GM12864 (cell line): ENCODE results near the gene AARSD1.
"Not testable (repeated sequence)": the region's sequence is repeated elsewhere in the genome, so short reads cannot be mapped to it uniquely, and the experiment has no call there.

Experiments
- DNase-seq: peaks from one replicate; pipeline ENCODE4 v3.0.0-alpha.2; 2011; ENCODE audit warnings: low read depth
- H3K4me3 ChIP-seq: 2 replicates; pipeline ENCODE4 v1.5.1; 2011; ENCODE audit warnings: mild to moderate bottlenecking, low read depth, low read length, control low read depth
- TF ChIP-seq, protein P1 (sequence below): IDR thresholded peaks from 2 replicates; pipeline ENCODE4 v1.5.1; 2011; ENCODE audit warnings: low read depth, mild to moderate bottlenecking, moderate library complexity, low read length, control low read depth, inconsistent platforms; ENCODE audit errors: missing control alignments

Gene AARSD1

DNA sequence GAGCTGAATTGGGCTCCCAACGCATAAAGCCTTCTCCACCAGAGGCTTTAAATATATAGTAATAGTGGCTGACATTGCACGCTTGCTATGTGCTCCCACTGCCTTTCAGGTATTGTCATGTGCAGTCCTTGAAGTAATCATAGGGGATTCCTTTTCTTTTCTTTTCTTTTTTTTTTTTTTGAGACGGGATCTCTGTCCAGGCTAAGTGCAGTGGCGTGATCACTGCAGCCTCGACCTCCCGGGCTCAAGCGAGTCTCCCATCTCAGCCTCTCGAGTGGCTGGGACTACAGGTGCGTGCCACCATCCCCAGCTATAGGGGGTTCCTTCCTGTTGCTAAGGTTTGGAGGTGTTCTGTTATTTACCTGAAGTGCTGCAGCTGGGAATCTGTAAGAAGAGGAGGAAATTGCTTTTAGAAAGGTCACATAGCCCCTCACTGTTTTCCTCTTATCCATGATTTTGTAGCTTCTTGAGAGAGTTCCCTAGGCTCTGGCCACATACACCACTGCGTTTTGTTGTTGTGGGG, 34.8 kb upstream of the AARSD1 start:
- TF ChIP-seq, protein P1, sequence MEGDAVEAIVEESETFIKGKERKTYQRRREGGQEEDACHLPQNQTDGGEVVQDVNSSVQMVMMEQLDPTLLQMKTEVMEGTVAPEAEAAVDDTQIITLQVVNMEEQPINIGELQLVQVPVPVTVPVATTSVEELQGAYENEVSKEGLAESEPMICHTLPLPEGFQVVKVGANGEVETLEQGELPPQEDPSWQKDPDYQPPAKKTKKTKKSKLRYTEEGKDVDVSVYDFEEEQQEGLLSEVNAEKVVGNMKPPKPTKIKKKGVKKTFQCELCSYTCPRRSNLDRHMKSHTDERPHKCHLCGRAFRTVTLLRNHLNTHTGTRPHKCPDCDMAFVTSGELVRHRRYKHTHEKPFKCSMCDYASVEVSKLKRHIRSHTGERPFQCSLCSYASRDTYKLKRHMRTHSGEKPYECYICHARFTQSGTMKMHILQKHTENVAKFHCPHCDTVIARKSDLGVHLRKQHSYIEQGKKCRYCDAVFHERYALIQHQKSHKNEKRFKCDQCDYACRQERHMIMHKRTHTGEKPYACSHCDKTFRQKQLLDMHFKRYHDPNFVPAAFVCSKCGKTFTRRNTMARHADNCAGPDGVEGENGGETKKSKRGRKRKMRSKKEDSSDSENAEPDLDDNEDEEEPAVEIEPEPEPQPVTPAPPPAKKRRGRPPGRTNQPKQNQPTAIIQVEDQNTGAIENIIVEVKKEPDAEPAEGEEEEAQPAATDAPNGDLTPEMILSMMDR, result no peak
- H3K4me3 ChIP-seq, result peak overlapping the region; percentile 80
- no peak for DNase-seq

DNA sequence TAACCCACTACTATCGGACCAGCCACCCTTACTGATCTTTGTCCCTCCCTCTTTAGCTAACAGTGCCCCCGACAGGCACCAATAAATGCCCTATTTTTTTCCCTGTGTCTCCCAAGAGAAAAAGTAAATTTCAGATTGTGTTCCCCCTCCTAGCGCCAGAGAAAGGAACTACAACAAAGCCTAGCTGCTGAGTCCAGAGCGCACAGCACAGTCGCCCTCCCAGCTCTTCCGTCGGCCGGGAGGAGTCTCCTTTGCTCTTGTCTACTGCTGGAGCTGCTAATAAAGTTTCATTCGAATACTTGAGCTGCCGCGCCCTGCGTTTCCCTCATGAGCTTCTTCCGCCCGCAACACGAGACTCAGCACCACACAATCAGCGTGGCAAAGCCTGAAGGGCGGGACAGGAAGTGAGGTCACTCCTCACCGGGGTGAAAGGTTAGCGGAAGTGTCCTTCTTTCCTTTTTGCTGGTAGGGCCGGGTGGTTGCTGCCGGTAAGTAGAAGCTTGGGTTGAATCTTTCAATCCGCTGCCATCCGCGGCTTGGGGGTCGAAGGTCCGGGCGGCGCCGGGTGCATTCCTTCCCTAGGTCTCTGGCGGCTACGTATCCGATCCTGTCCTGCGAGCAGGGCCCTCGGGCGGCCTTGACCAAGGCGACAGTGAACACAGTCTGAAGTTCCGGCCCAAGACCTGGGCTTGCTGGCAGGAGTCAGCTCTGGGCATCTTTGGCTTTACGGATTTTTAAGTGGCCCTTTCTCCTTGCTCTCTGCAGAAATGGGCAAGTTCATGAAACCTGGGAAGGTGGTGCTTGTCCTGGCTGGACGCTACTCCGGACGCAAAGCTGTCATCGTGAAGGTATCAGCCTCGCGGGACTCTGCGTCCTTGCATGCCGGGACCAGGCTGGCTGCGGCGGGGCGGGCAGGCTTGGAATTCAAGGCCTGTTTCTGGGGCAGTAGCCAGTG, 34.0 kb upstream of the AARSD1 start, which contains the start of gene RPL27:
Gene RPL27, plus strand, starts transcription at position 436 of the 955 bp plus-strand sequence. Its CDS starts 332 bp downstream, at position 768.
- peak; percentile 100 for DNase-seq
- TF ChIP-seq, protein P1, result peak; percentile 80
- peak within 1 kb of the TSS; percentile 80 for H3K4me3 ChIP-seq

DNA sequence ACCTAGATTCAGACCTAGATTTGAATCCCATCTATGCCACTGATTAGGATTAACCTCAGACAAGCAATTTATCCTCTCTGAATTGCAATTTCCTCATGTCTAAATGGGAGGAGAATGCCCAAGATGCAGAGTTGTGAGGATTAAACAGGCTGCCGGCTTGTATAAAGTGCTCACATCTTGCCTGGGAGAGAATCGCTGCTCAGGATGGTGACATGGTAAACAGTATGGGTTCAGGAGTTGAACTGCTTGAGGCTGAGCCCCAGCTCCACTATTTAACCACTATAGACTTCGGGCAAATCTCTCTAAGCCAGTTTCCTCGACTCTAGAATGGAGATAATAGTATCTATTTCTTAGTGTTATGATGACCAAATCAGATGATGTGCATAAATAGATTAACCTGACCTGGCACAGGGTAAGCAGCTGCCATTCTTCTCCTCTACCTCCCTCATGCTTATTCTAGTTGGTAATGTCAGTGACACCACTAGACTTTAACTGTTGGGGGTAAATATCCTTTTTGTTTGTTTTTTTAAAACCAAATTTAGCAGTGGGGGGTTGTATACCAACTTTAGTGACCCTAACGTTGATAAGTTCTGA, 33.2 kb upstream of the AARSD1 start:
- peak overlapping the region; percentile 35 for H3K4me3 ChIP-seq
- no peak for DNase-seq
- TF ChIP-seq, protein P1, result no peak

DNA sequence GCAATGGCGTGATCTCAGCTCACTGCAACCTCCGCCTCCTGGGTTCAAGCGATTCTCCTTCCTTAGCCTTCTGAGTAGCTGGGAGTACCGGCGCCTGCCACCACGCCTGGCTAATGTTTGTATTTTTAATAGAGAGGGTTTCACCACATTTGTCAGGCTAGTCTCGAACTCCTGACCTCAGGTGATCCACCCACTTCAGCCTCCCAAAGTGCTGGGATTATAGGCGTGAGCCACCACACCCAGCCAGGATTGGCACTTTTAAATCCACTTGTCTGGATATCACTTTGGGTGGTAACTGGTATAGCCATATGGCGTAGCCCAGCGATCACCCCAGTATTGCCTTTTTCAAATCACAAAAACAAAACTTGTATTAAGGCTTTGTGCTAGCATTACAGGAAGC, 29.7 kb upstream of the AARSD1 start:
- H3K4me3 ChIP-seq, DNase-seq: not testable (repeated sequence)

DNA sequence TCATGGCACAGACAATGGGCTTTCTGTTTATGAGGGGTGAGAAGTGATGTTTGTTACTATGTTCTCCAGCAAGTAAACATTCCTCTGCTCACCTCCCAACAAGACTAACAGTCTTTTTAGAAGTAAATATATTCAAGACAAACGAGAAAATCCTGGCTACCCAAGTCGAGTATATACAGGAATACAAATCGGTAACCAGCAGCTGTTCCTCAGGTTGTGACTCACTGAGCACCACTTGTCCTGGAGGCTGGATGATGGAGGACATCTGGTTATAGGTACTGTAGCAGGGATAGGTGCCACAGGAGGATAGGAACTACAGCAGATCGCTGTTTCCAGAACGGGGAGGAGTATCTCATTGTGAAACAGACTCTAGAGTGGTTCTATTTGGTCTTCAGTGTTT, 28.6 kb upstream of the AARSD1 start:
- no peak overlapping the region for H3K4me3 ChIP-seq
- no peak for DNase-seq
- TF ChIP-seq, protein P1, result no peak

DNA sequence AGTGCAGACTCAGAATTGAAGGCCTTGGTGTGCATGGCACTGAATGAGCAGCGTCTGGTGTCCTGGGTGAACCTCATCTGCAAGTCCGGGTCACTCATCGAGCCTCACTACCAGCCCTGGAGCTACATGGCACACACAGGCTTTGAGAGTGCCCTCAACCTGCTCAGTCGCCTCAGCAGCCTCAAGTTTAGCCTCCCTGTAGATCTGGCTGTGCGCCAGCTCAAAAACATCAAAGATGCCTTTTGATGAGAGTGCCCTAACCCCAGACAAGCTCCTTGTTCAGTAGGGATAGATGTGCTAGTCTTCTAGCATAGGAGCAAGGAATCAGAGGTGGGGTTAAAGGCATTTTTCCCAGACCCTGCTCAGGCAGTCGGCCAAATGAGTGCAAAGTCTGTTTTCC, 27.2 kb upstream of the AARSD1 start:
- TF ChIP-seq, protein P1, result no peak
- H3K4me3 ChIP-seq, result no peak overlapping the region
- no peak for DNase-seq
